SK-N-SH (cell line): ENCODE measurements around the gene PSMB9.

Source experiments
- CHD2 ChIP-seq: fragments of 150-350 bp; IDR thresholded peaks from 2 replicates; pipeline ENCODE4 v1.6.1; 2018; ENCODE audit warnings: low read length; ENCODE audit not compliant: partially characterized antibody
- EP300 ChIP-seq, 2 experiments: IDR thresholded peaks; 2 replicates each; pipeline versions ENCODE4 v1.4.0 to v1.6.1; 2012; ENCODE audit warnings: borderline replicate concordance in 1 of 2, low read depth in 1 of 2, low read length in 1 of 2
- POLR2AphosphoS5 ChIP-seq: IDR thresholded peaks from 2 replicates; pipeline ENCODE4 v1.6.1; 2012; ENCODE audit warnings: low read depth, low read length
- RFX5 ChIP-seq: IDR thresholded peaks from 2 replicates; pipeline ENCODE4 v1.6.1; 2012; ENCODE audit warnings: mild to moderate bottlenecking, improper control_type of control experiment, low read length
- SIN3A ChIP-seq: IDR thresholded peaks from 2 replicates; pipeline ENCODE4 v1.6.1; 2012; ENCODE audit warnings: low read depth, mild to moderate bottlenecking, low read length, moderate library complexity, borderline replicate concordance
- TAF1 ChIP-seq: IDR thresholded peaks from 2 replicates; pipeline ENCODE4 v1.6.1; 2012; ENCODE audit warnings: low read depth, mild to moderate bottlenecking, low read length, moderate library complexity, borderline replicate concordance
- TF ChIP-seq, protein P1 (sequence below): fragments of 200-600 bp; sonication (generic); IDR thresholded peaks from 2 replicates; pipeline ENCODE4 v1.6.1; 2017; ENCODE audit warnings: antibody characterized with exemption, mild to moderate bottlenecking, moderate library complexity
- TF ChIP-seq, protein P2 (sequence below): IDR thresholded peaks from 2 replicates; pipeline ENCODE4 v1.6.1; 2012; ENCODE audit warnings: mild to moderate bottlenecking, low read depth, low read length, moderate library complexity

DNA sequence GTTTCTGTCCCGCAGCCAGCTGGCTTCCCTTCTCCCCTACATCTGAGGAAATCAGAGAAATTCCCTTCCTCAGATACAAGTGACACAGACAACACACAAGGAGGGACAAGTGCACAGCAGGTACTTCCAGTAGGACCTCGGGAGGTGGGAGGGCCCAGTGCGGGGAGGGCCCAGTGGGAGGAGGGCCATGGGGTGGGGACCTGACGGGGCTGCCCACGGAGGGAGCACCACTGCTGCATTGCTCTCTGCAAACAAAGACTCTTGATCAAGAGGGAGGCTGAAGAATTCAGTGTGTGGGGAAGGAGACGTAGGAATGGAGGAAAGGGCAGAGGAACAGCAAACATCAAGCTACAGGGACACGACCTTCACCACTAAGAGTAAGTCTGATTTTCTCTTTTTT is 24.5 kb upstream of the PSMB9 start:
- TF ChIP-seq, protein P1, sequence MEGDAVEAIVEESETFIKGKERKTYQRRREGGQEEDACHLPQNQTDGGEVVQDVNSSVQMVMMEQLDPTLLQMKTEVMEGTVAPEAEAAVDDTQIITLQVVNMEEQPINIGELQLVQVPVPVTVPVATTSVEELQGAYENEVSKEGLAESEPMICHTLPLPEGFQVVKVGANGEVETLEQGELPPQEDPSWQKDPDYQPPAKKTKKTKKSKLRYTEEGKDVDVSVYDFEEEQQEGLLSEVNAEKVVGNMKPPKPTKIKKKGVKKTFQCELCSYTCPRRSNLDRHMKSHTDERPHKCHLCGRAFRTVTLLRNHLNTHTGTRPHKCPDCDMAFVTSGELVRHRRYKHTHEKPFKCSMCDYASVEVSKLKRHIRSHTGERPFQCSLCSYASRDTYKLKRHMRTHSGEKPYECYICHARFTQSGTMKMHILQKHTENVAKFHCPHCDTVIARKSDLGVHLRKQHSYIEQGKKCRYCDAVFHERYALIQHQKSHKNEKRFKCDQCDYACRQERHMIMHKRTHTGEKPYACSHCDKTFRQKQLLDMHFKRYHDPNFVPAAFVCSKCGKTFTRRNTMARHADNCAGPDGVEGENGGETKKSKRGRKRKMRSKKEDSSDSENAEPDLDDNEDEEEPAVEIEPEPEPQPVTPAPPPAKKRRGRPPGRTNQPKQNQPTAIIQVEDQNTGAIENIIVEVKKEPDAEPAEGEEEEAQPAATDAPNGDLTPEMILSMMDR = no peak
- no peak for TF ChIP-seq TAF1
- no peak for TF ChIP-seq EP300 (IDR thresholded peaks at IDR 0.05; ENCODE audit: borderline replicate concordance in 1 of 2, low read depth in 1 of 2, low read length in 1 of 2)
- no peak for TF ChIP-seq POLR2AphosphoS5
- TF ChIP-seq CHD2 = no peak
- TF ChIP-seq, protein P2, sequence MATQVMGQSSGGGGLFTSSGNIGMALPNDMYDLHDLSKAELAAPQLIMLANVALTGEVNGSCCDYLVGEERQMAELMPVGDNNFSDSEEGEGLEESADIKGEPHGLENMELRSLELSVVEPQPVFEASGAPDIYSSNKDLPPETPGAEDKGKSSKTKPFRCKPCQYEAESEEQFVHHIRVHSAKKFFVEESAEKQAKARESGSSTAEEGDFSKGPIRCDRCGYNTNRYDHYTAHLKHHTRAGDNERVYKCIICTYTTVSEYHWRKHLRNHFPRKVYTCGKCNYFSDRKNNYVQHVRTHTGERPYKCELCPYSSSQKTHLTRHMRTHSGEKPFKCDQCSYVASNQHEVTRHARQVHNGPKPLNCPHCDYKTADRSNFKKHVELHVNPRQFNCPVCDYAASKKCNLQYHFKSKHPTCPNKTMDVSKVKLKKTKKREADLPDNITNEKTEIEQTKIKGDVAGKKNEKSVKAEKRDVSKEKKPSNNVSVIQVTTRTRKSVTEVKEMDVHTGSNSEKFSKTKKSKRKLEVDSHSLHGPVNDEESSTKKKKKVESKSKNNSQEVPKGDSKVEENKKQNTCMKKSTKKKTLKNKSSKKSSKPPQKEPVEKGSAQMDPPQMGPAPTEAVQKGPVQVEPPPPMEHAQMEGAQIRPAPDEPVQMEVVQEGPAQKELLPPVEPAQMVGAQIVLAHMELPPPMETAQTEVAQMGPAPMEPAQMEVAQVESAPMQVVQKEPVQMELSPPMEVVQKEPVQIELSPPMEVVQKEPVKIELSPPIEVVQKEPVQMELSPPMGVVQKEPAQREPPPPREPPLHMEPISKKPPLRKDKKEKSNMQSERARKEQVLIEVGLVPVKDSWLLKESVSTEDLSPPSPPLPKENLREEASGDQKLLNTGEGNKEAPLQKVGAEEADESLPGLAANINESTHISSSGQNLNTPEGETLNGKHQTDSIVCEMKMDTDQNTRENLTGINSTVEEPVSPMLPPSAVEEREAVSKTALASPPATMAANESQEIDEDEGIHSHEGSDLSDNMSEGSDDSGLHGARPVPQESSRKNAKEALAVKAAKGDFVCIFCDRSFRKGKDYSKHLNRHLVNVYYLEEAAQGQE = no peak
- TF ChIP-seq RFX5 = no peak
- no peak for TF ChIP-seq SIN3A
